ENCODE measurements around the gene LIF.
A peak's percentile ranks its signal among the peaks of the same experiment; 100 is the strongest.

The LIF gene

GRCh38 chr22:30245985-30246813 lies at the start of gene LIF:
TSS of gene LIF (minus strand) at chr22:30246759. CDS start at chr22:30246695, 64 bp downstream.
- DNase-seq = peak in 2 of 51 donors; percentile 15 to 22

- no peak for DNase-seq
Observed at GRCh38 chr22:30296324-30296723, 49.8 kb upstream of the LIF start.

- no peak for DNase-seq
Observed at GRCh38 chr22:30295576-30295975, 49.0 kb upstream of the LIF start.

GRCh38 chr22:30294830-30295229 lies 48.3 kb upstream of the LIF start:
- no peak for DNase-seq

GRCh38 chr22:30294066-30294465 lies 47.5 kb upstream of the LIF start:
- DNase-seq = no peak

GRCh38 chr22:30293026-30293425 lies 46.5 kb upstream of the LIF start:
- DNase-seq = no peak

- no peak for DNase-seq
Observed at GRCh38 chr22:30292069-30292970, 45.8 kb upstream of the LIF start.

- DNase-seq = peak in 50 of 51 donors; percentile 18 to 88 (median 69)
Observed at GRCh38 chr22:30291058-30291892, 44.7 kb upstream of the LIF start.

- peak in 1 of 51 donors; percentile 24 for DNase-seq
Observed at GRCh38 chr22:30290342-30291057, 43.9 kb upstream of the LIF start.

GRCh38 chr22:30289980-30290313 lies 43.4 kb upstream of the LIF start:
- DNase-seq = no peak

GRCh38 chr22:30289141-30289979 lies 42.8 kb upstream of the LIF start, which contains the start of gene CASTOR1:
TSS of gene CASTOR1 (minus strand) at chr22:30289505. CDS start at chr22:30289497, 8 bp downstream.
- peak; percentile 42 to 99 (median 94) for DNase-seq

- no peak for DNase-seq
Observed at GRCh38 chr22:30288419-30289140, 42.0 kb upstream of the LIF start.

- peak; percentile 23 to 88 (median 71) for DNase-seq
Observed at GRCh38 chr22:30287648-30288418, 41.3 kb upstream of the LIF start.

GRCh38 chr22:30286813-30287647 lies 40.5 kb upstream of the LIF start:
- DNase-seq = peak in 35 of 51 donors; percentile 11 to 61 (median 36)

- no peak for DNase-seq
Observed at GRCh38 chr22:30286331-30286730, 39.8 kb upstream of the LIF start.

- no peak for DNase-seq
Observed at GRCh38 chr22:30285846-30286200, 39.3 kb upstream of the LIF start.

GRCh38 chr22:30285176-30285845 lies 38.8 kb upstream of the LIF start:
- no peak for DNase-seq
